Suprapubic skin (tissue), 3 donors: ENCODE results near the gene FGFBP2.

Source experiments
- POLR2A ChIP-seq, 2 donors: fragments of 450-650 bp; IDR thresholded peaks; one replicate each; pipeline ENCODE4 v1.6.1; 2017; ENCODE audit warnings: antibody characterized with exemption in 2 of 2, mild to moderate bottlenecking in 2 of 2, moderate library complexity in 2 of 2
- TF ChIP-seq, protein P1 (sequence below), 2 donors: fragments of 200-600 bp in 1 of 2; fragments of 450-650 bp in 1 of 2; sonication (generic) in 1 of 2; IDR thresholded peaks; one replicate each; pipeline ENCODE4 v1.5.1; 2016 to 2019; ENCODE audit warnings: antibody characterized with exemption in 2 of 2, mild to moderate bottlenecking in 1 of 2, moderate library complexity in 1 of 2

DNA sequence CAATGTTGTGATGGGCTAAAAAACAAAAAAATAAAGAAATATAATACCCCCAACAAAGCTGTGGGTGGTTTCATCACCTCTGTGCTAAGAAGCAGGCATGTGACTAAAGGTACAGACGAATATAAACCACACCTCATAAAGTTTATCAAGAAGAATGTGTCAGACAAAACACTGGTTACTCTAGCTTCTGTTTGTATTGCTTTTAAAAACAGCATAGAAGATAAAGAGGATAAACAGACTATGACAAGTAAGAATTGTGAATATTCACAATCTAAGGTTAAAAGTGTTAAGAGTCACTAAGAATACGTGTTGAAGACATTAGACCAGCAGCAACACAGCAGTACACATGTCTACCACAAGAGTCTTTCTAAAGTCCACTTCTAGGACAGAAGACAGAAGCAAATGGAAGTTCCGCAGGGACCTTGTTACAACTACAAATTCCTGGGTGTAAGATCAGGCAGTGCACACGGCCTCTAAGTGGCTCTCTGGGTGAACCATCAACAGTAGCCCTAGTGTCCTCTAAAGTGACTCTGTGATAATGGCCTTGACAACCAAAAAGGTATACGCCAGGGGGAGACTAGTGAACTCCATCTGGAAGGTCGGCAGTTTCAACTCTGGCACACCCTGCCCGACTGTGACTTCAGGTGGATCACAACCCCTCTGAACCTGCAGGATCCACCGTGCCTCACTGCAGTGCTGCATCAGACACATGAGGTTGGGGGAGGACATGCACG, 8.3 kb upstream of the FGFBP2 start:
- TF ChIP-seq, protein P1, sequence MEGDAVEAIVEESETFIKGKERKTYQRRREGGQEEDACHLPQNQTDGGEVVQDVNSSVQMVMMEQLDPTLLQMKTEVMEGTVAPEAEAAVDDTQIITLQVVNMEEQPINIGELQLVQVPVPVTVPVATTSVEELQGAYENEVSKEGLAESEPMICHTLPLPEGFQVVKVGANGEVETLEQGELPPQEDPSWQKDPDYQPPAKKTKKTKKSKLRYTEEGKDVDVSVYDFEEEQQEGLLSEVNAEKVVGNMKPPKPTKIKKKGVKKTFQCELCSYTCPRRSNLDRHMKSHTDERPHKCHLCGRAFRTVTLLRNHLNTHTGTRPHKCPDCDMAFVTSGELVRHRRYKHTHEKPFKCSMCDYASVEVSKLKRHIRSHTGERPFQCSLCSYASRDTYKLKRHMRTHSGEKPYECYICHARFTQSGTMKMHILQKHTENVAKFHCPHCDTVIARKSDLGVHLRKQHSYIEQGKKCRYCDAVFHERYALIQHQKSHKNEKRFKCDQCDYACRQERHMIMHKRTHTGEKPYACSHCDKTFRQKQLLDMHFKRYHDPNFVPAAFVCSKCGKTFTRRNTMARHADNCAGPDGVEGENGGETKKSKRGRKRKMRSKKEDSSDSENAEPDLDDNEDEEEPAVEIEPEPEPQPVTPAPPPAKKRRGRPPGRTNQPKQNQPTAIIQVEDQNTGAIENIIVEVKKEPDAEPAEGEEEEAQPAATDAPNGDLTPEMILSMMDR (IDR thresholded peaks at IDR 0.05), result no peak
- TF ChIP-seq POLR2A (IDR thresholded peaks at IDR 0.05), result no peak
